Vagina (tissue), 2 donors: Measurements from ENCODE around the gene BAHD1. TPM values are rescaled to one million over a fixed set of nuclear protein-coding genes. Genes with fewer than 3 reads are reported as not detected.

Experiments used
- DNase-seq, 2 donors: peaks; one replicate each; pipeline ENCODE4 v3.0.0-alpha.2; 2017; ENCODE audit errors: extremely low spot score in 2 of 2
- H3K27ac ChIP-seq: fragments of 200-600 bp; sonication (generic); one replicate; pipeline ENCODE4 v1.5.1; 2019
- H3K27me3 ChIP-seq: fragments of 200-600 bp; sonication (generic); one replicate; pipeline ENCODE4 v1.5.1; 2019
- H3K36me3 ChIP-seq, 2 donors: fragments of 200-600 bp; sonication (generic); one replicate each; pipeline ENCODE4 v1.5.1; 2017 to 2019
- H3K4me1 ChIP-seq: fragments of 200-600 bp; sonication (generic); one replicate; pipeline ENCODE4 v1.5.1; 2019
- H3K4me3 ChIP-seq, 2 donors: fragments of 200-600 bp; sonication (generic); 1 replicate in 1 of 2; 2 replicates in 1 of 2; pipeline ENCODE4 v1.5.1; 2016 to 2019
- H3K9me3 ChIP-seq: fragments of 200-600 bp; sonication (generic); one replicate; pipeline ENCODE4 v1.5.1; 2019
- POLR2A ChIP-seq, 2 donors: fragments of 450-650 bp; IDR thresholded peaks; one replicate each; pipeline ENCODE4 v1.6.1; 2017; ENCODE audit warnings: antibody characterized with exemption in 2 of 2, mild to moderate bottlenecking in 2 of 2, moderate library complexity in 2 of 2
- POLR2AphosphoS5 ChIP-seq, 2 donors: sonication (generic); formaldehyde crosslinking; IDR thresholded peaks; one replicate each; pipeline ENCODE4 v1.9.0; 2017; ENCODE audit warnings: antibody characterized with exemption in 2 of 2, mild to moderate bottlenecking in 2 of 2, low read depth in 1 of 2; ENCODE audit not compliant: insufficient read depth in 1 of 2
- intact Hi-C: fragments of 100-400 bp; cut with DNase I; formaldehyde crosslinking; loops from one replicate; pipeline ENCODE4 v1.15.1; 2023
- total RNA-seq: library from RNA; depleted of rRNA; stranded (reverse); fragments of >200 nt; gene quantifications from one replicate; pipeline ENCODE4 v1.2.3, GENCODE V29; 2016
- TF ChIP-seq, protein P1 (sequence below), 3 experiments: fragments of 450-650 bp in 2 of 3; fragments of 200-600 bp in 1 of 3; sonication (generic) in 1 of 3; IDR thresholded peaks; one replicate each; pipeline ENCODE4 v1.5.1; 2017 to 2019; ENCODE audit warnings: antibody characterized with exemption in 3 of 3, mild to moderate bottlenecking in 2 of 3, moderate library complexity in 2 of 3

BAHD1 gene
- total RNA-seq, 1 donor from 2014 or later, result 9.6 TPM

DNA sequence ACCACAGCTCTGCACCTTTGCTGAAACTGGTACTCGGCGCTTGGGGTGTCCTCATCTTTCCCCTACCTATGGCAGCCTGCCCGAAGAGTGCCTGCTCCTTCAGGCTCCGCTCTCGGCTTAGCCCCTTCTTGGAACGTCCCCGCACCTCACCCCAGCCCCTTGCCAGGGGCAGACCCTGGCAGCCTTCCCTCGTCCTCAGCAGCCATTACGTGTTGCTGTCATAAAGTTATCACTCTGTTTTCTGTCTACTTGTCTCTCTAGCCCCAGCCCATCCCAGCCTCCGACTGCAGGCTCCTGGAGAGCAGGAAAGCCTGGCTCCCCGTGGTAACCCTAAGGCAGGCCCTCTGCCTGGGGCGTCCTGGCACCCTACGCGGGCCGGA, 5.1 kb upstream of the BAHD1 start:
- Histone ChIP-seq H3K27me3 (no peaks in the 10 kb centered on the region), H3K36me3 (no peaks in the 10 kb centered on the region), H3K27ac (peak overlapping the region; percentile 3), H3K4me3 (peak overlapping the region; percentile 46 to 54), H3K9me3 (no peaks in the 10 kb centered on the region), H3K4me1 (peaks cover 38% of the 10 kb centered on the region)
- TF ChIP-seq, protein P1, sequence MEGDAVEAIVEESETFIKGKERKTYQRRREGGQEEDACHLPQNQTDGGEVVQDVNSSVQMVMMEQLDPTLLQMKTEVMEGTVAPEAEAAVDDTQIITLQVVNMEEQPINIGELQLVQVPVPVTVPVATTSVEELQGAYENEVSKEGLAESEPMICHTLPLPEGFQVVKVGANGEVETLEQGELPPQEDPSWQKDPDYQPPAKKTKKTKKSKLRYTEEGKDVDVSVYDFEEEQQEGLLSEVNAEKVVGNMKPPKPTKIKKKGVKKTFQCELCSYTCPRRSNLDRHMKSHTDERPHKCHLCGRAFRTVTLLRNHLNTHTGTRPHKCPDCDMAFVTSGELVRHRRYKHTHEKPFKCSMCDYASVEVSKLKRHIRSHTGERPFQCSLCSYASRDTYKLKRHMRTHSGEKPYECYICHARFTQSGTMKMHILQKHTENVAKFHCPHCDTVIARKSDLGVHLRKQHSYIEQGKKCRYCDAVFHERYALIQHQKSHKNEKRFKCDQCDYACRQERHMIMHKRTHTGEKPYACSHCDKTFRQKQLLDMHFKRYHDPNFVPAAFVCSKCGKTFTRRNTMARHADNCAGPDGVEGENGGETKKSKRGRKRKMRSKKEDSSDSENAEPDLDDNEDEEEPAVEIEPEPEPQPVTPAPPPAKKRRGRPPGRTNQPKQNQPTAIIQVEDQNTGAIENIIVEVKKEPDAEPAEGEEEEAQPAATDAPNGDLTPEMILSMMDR (IDR thresholded peaks at IDR 0.05), result no peak
- TF ChIP-seq POLR2A (IDR thresholded peaks at IDR 0.05), result no peak
- TF ChIP-seq POLR2AphosphoS5 (IDR thresholded peaks at IDR 0.05; ENCODE audit: insufficient read depth in 1 of 2, low read depth in 1 of 2), result no peak
- intact Hi-C loops, result loop anchor here (10.0 kb wide), 1 partner anchor 221 kb away; no protein-coding TSS in a partner anchor
- DNase-seq, result no peak

DNA sequence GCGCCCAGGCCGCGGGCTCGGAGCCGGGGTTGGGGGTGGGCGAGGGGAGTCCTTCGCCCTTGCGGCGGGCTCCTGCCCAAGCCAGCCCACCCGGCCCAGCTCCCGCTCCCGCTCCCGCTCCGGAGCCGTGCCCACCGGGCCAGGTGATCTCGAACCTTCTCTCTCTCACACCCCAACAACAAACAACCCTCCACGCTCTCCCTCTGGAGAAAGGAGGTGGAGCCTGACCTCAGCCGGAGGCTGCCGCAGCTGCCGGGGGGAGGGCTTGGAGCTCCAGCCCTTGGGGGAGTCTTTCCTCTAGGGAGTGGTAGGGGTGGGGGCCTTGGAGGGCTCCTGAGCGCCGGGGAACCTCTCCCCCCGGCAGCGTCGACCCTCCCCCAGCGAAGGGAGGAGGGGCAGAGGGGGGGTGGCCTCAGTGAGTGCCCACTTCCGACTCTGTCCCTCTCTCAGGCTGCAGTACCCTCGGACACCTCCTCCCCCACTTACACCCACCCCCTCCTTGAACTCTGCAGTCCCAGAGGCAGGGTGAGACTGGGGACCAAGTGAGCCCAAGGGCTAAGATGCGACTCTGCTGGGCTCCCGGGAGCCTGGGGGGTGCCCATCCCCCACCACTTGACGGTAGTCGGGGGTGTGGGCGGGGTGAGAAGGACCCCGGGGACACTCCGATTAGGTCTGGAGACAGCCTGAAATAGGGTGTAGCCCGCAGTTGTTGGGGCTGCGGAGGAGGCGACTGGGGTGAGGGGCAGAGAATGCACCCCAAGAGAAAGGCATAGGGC, 4.4 kb upstream of the BAHD1 start:
- H3K4me1 ChIP-seq, result peaks cover 38% of the 10 kb centered on the region
- no peak for DNase-seq
- no peaks in the 10 kb centered on the region for H3K9me3 ChIP-seq
- peak overlapping the region; percentile 46 to 54 for H3K4me3 ChIP-seq
- no peak for TF ChIP-seq POLR2AphosphoS5 (IDR thresholded peaks at IDR 0.05; ENCODE audit: insufficient read depth in 1 of 2, low read depth in 1 of 2)
- TF ChIP-seq, protein P1 (IDR thresholded peaks at IDR 0.05), result no peak
- TF ChIP-seq POLR2A (IDR thresholded peaks at IDR 0.05), result no peak
- H3K27ac ChIP-seq, result peak overlapping the region; percentile 3
- no peaks in the 10 kb centered on the region for H3K36me3 ChIP-seq
- no peaks in the 10 kb centered on the region for H3K27me3 ChIP-seq
- intact Hi-C loops, result loop anchor here (10.0 kb wide), 1 partner anchor 222 kb away; no protein-coding TSS in a partner anchor

DNA sequence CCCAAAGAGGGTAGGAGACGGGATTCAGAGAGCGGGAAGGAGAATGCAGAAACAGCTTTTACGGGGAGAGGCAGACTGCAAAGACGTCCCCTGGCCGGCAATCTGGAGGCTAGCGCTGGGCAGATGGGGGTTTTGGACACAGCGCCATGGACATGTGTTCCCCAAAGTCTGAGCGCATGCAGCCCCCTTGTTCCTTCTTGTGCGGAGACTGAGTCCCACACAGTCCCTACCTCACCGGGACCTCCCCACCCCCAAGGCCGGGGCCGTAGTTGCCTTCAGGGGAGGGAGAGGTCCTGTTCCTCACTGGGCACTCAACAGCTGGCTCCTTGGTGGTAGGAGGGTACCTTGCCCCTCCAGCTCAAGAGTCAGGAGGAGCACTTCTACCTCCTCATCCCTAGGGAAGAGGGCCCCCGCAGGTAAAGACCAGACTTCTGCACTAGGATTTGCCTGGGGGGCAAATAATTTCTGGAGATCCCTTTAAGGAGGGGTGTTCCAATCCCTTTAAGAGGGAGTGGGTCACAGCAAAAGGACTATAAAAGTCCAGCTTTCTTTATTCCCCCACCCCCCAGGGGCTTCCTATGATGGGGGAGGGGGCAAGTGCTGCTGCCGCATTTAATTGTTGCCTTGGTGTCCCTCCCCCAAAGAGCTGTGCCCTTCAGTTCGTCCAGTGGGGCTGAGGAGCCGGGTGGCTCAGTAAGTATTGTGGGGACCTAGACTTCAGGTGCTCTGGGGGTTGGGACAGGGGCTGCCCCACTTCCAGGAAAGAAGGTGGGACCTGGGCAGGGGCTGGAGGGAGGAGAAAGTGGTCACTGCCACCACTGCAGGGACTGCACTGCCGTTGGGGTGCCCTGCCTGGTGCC, 3.6 kb upstream of the BAHD1 start:
- Histone ChIP-seq H3K27ac (no peak overlapping the region), H3K4me3 (peak overlapping the region; percentile 46 to 54), H3K4me1 (peaks cover 41% of the 10 kb centered on the region), H3K27me3 (no peaks in the 10 kb centered on the region), H3K36me3 (no peaks in the 10 kb centered on the region), H3K9me3 (no peaks in the 10 kb centered on the region)
- intact Hi-C loops, result loop anchor here (10.0 kb wide), 1 partner anchor 222 kb away; no protein-coding TSS in a partner anchor
- TF ChIP-seq POLR2A (IDR thresholded peaks at IDR 0.05), result no peak
- TF ChIP-seq POLR2AphosphoS5 (IDR thresholded peaks at IDR 0.05; ENCODE audit: insufficient read depth in 1 of 2, low read depth in 1 of 2), result no peak
- TF ChIP-seq, protein P1 (IDR thresholded peaks at IDR 0.05), result no peak
- DNase-seq, result no peak

DNA sequence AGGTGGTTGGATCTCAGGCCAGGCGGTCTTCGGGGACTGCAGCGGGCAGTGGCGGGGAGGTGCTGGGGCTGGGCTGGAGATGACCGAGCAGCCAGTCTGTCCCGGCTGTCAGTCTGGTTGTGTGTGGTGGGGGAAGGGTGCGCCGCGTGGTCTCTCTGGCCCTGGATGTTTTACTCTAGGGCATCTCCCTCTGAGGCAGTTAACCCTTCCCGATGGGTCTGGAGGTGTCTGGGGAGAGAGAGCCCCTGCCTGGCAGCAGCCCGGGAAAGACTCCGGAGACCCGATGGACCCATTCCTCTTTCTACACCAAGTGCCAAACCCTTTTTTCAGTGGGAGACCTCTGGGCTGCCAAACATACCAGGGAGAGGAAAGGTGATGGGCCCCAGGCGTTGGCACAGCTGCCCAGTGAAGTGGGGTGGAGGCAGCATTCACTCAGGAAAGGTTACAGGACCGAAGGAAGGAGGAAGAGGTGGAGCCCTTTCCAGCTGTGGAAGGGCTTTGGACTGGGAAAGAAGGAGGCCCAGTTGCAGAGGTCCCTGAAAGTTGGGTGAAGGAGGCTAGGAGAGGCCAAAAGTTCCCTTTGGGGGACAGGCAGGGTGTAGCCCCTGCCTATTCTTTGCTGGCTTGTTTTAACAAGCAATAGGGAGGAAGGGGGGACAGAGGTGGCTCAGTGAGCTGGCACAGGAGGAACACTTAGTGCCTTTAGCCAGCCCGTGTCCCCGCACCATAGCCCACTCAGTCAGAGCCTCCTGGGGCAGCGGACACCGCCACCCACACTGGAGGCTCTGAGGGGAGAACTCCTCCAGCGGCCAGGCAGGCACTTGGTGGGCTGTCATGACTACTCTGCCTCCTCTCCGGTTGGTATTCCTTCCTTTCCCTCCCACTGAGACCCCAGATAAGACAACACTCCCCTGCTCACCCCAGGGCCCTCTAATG, 2.7 kb upstream of the BAHD1 start:
- no peak for DNase-seq
- H3K9me3 ChIP-seq, result no peaks in the 10 kb centered on the region

More for the DNA sequence above, 2.7 kb upstream of the BAHD1 start:
- no peak for TF ChIP-seq POLR2AphosphoS5 (IDR thresholded peaks at IDR 0.05; ENCODE audit: insufficient read depth in 1 of 2, low read depth in 1 of 2)
- TF ChIP-seq, protein P1 (IDR thresholded peaks at IDR 0.05), result no peak
- no peak for TF ChIP-seq POLR2A (IDR thresholded peaks at IDR 0.05)
- Histone ChIP-seq H3K27ac (no peak overlapping the region), H3K4me1 (peaks cover 50% of the 10 kb centered on the region), H3K36me3 (no peaks in the 10 kb centered on the region), H3K4me3 (no peak overlapping the region), H3K27me3 (no peaks in the 10 kb centered on the region)
- intact Hi-C loops, result loop anchor here (10.0 kb wide), 1 partner anchor 223 kb away; no protein-coding TSS in a partner anchor
